Measurements from ENCODE around the gene RAX2. TPM values are rescaled to one million over a fixed set of nuclear protein-coding genes. Genes with fewer than 3 reads are reported as not detected.
"Not testable (repeated sequence)": the region's sequence is repeated elsewhere in the genome, so short reads cannot be mapped to it uniquely, and the experiment has no call there.

The RAX2 gene
- total RNA-seq, 1 donor from 2014 or later: not detected

DNA sequence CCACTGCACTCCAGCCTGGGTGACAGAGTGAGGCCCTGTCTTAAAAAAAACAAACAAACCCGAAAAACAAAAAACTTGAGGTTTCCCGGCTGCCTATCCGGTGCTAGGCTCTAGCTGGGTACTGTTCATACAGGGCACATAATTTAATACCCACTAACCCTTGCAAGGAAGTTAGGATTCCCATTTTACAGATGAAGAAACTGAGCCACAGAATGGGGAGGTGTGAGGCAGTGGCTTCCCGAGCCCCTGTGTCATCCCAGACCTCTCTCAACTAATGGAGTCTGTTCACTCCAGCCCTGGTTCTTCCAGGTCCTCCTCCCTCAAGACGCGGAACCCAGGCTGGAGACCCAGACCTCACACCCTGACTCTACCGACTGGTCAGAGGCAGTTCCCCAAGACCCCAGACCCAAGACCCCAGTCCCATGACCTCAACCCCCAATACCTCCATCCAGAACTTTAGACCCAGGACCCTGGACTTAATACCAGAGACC lies 11.1 kb downstream of the RAX2 start:
- DNase-seq (ENCODE audit: low spot score): no peak

DNA sequence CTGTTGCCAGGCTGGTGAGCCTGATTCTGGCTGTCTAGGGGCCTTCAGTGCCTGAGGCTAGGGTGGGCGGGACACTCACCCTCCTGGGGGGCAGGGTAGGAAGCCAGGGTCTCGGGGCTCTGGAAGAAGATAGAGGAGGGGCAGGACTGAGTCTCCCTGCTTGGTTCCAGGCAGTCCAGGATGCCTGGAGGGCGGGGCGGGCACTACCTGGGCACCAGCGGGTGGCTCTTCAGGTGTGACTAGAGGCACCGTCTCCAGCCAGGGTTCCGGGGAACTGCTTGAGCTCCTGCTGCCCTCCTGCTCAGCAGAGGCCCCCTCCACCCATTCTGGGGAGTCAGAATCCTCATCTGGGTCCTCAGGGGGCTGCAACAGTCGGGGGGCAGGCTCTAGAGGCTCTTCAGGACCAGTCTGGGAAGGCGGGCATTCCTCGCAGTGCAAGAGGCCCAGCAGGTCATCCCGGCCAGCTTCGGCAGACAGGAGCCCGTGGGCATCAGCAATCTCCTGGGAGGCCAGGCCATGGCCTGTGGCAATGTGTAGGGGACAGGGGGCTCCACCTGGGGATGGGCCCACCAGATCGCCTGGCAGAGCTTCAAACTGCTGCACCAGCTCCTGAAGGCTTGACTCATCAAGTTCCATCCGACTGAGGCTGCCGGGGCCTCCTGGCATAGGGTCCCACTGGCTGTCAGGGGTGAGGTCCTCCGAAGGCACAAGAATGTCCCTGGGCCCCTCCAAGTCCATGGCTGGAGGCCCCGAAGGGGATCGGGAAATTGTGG lies 12.4 kb downstream of the RAX2 start:
- no peak for DNase-seq (ENCODE audit: low spot score)

GRCh38 chr19:3758297-3758696 lies 13.7 kb downstream of the RAX2 start:
- DNase-seq (ENCODE audit: low spot score): not testable (repeated sequence)

DNA sequence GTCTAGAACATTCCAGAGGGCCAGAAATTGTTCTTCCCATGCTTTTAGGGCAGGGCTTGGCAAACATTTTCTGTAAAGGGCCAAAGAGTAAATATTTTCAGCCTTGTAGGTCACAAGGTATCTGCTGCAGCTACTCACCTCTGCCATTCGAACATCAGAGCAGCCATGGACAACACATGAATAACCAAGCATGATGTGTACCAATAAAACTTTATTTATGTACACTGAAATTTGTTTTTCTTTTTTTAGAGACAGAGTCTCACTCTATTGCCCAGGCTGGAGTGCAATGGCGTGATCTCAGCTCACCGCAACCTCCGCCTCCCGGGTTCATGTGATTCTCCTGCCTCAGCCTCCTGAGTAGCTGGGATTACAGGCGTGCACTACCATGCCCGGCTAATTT lies 14.3 kb downstream of the RAX2 start:
- DNase-seq (ENCODE audit: low spot score): not testable (repeated sequence)

DNA sequence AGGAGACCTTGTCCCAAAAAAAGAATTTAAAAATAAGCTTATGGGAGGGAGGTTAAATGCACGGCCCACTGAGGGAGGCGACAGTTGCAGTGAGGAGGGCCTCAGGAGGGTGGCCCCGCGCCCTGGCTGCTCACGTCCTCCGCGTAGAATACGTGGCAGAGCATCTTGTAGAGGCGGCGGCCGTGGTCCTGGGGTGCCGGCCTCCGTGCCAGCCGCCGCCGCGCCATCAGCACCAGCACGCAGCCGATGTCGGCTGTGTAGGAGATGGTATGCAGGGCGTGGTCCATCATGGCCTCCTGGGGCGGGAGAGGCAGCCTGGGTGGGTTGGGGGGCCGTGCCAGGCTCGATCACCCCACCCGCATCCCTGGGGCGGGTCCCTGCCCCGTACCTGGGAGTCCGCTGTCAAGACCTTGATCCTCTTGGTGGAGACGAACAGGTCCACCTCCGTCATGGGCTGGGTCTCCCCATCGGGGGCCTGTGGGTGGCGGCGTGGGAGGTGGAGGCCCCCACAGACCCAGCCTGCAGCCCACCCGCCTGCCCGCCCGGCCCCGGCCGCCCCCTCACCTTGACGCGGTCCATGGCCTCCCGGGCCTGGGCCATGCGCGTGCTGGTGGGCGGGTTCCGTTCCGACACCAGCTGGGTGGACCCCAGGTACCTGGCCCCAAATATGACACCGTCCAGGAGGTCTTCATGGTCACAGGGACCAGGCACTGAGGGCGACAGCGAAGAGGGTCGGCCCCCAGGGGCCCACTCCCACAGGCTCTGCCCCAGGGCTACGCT lies 18.2 kb downstream of the RAX2 start:
- no peak for DNase-seq (ENCODE audit: low spot score)

- no peak for DNase-seq (ENCODE audit: low spot score)
Observed at GRCh38 chr19:3752492-3752891, 19.5 kb downstream of the RAX2 start.

- DNase-seq (ENCODE audit: low spot score): no peak
Observed at GRCh38 chr19:3751236-3751635, 20.8 kb downstream of the RAX2 start.

DNA sequence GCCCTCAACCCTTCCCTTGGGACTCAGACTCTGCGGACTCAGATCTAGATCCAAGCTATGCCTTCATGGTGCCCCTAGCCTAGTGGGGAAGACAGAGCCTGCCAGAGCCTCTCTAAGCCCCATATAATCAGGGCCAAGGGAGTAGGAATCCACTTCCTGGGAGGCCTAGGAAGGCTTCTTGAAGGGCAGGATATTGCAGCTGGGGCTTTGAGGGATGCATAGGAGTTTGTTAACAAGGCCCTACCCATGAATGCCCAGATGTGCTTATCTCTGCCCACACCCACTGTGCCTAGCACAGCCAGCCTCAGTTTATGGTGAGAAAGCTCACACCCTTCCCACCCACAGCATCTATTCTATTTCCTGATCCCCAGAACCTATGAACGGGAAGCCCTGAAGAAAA lies 21.8 kb downstream of the RAX2 start:
- no peak for DNase-seq (ENCODE audit: low spot score)

- no peak for DNase-seq (ENCODE audit: low spot score)
Observed at GRCh38 chr19:3748965-3749364, 23.1 kb downstream of the RAX2 start.

DNA sequence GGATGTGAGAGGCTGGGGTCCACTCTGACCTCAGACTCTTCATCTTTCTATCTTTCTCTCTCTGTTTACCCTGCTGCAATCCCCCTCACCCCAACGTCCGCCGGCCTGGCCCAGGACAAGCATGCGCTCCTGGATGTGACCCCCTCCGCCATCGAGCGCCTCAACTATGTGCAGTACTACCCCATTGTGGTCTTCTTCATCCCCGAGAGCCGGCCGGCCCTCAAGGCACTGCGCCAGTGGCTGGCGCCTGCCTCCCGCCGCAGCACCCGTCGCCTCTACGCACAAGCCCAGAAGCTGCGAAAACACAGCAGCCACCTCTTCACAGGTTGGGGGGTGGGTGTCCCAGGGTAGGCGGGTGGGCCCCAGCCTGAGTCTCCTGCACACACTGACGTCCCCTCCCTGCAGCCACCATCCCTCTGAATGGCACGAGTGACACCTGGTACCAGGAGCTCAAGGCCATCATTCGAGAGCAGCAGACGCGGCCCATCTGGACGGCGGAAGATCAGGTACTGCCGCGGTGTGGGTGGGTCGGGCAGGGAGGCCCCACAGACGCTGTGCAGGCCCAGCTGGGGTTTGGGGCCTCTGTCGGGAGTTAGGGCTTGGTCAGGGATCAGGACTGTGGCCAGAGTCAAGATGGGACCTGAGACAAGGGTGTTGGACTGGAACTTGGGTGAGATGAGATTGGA lies 25.5 kb downstream of the RAX2 start:
- DNase-seq (ENCODE audit: low spot score): no peak

- no peak for DNase-seq (ENCODE audit: low spot score)
Observed at GRCh38 chr19:3745363-3746045, 26.5 kb downstream of the RAX2 start.

GRCh38 chr19:3743486-3743885 lies 28.5 kb downstream of the RAX2 start:
- DNase-seq (ENCODE audit: low spot score): no peak

- no peak for DNase-seq (ENCODE audit: low spot score)
Observed at GRCh38 chr19:3740431-3740830, 31.6 kb downstream of the RAX2 start.

DNA sequence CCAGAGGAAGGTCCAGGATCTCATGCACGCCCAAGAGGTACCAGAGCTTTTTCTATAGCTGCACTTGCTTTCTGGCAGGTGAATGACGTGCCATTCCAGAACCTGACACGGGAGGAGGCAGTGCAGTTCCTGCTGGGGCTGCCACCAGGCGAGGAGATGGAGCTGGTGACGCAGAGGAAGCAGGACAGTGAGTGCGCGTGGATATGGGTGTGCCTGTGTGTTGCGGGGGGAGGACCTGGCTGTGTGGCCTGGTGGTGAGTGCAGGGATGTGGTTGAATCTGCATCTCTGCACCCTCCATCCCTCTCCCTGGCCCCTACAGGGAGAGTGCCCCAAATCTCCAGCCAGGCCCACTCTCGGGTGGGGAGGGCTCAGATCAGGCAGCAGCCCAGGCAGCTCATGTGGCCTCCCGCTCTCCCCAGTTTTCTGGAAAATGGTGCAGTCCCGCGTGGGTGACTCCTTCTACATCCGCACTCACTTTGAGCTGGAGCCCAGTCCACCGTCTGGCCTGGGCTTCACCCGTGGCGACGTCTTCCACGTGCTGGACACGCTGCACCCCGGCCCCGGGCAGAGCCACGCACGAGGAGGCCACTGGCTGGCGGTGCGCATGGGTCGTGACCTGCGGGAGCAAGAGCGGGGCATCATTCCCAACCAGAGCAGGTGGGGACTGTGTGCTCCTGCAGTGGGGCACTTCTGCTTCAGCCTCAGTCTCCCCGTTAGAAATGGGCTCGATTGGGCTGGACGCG lies 33.4 kb downstream of the RAX2 start:
- DNase-seq (ENCODE audit: low spot score): no peak

DNA sequence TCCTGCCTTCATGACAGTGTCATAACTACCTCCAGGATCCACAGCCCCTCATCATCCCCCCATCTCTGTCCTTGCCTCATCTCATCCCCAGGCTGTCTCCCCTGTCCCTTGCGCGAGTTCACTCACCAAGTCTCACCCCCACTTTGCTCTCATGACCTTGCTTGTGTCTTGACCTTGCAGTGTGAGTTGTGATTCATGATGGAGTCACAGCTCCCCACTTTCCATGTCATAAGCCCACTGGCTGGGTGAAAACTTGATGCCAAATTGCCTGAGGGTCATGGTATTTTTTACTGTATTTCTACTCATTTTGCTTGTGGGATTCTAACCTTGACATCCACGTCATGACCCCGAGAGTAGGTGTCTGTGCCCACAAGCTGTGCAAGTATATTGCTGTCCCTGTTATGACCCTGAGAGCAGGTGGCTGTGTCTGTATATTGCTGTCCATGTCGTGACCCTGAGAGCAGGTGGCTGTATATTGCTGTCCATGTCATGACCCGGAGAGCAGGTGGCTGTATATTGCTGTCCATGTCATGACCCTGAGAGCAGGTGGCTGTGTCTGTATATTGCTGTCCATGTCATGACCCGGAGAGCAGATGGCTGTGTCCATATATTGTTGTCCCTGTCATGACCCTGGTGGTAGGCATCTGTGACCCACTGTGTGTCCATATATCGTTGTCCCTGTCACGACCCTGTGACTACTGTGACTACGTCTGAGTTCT lies 34.4 kb downstream of the RAX2 start:
- DNase-seq (ENCODE audit: low spot score): no peak

DNA sequence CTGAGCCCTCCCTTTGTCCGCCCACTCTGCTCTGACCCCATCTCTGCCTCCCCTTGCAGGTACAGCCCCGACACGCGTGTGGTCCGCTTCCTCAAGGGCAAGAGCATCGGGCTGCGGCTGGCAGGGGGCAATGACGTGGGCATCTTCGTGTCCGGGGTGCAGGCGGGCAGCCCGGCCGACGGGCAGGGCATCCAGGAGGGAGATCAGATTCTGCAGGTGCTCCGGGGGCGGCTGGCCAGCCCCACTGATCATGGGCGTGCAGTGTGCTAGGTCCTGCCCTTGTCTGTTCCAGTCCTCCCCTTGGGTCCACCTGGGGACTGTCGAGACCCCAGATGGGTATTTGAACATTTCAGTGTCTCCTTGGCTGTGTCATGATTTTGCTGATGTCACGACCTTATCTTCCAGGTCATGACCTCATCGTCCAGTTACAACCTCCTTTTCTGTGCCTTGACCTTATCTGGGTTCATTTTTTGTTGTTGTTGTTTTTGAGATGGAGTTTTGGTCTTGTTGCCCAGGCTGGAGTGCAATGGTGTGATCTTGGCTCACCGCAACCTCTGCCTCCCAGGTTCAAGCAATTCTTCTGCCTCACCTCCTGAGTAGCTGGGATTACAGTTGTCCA lies 35.8 kb downstream of the RAX2 start:
- no peak for DNase-seq (ENCODE audit: low spot score)

GRCh38 chr19:3734310-3734600 lies 37.8 kb downstream of the RAX2 start:
- DNase-seq (ENCODE audit: low spot score): no peak

DNA sequence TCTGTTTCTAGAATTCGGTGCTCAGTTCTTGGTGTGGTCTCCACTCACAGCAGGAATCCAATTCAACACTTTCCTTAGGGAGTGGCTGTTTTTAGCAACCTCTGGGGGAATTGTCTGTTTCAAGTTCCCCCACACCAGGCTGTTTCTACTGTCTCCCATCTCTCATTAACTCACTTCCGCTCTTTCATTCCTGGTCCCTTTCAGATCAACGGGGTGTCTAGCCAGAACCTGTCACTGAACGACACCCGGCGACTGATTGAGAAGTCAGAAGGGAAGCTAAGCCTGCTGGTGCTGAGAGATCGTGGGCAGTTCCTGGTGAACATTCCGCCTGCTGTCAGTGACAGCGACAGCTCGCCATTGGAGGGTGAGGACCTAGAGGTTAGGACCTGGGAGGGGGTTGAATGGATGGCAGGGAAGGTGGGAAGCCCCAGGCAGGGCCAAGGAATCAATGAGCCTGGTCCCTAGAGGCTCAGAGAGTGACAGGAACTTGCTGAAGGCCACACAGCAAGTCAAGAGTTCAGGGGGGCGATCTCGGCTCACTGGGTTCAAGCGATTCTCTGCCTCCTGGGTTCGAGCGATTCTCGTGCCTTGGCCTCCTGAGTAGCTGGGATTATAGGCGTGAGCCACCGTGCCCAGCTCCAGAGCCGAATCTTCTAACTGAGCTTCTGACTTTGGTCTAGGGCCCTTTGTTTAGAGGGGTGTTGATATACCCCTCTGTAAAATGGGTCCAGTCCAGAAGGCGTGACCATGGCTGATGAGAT lies 38.3 kb downstream of the RAX2 start:
- DNase-seq (ENCODE audit: low spot score): no peak

DNA sequence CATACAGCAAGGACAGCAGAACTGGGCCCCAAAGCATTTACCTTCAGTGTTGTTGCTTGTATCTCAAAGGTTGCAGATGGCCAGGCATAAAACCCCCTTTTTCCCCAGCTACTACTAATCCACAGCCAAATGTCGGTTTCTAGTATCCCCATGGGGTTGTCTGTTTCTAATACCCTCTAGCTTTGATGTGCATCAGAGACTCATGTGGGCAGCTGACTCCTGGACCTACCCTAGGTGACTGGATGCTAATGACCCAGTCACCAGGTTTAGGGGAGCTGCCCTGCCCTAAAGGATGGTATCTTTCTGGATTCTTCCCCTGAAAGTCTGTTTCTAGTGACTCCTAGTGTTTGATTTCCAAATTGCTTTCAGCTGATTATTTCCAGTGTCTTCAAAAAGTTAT lies 39.9 kb downstream of the RAX2 start:
- DNase-seq (ENCODE audit: low spot score): no peak
